Stimulated activated CD4-positive, alpha-beta T cell treated with anti-CD3 and anti-CD28 coated beads, TNF-alpha, amount 100 ng/mL, for 24 hours (primary cell): ENCODE data around the gene ANKRD65.
"Not testable (repeated sequence)": the region's sequence is repeated elsewhere in the genome, so short reads cannot be mapped to it uniquely, and the experiment has no call there.

ENCODE experiments used
- DNase-seq, 3 experiments: peaks; one replicate each; pipeline ENCODE4 v3.0.0-alpha.2; 2020; ENCODE audit warnings: low read depth in 3 of 3

ANKRD65 gene

GRCh38 chr1:1430992-1431844, 10.1 kb upstream of the ANKRD65 start:
- DNase-seq: no peak

GRCh38 chr1:1430114-1430982, 9.3 kb upstream of the ANKRD65 start:
- DNase-seq: no peak

- no peak for DNase-seq
Measured at GRCh38 chr1:1429671-1430073, 8.6 kb upstream of the ANKRD65 start.

DNA sequence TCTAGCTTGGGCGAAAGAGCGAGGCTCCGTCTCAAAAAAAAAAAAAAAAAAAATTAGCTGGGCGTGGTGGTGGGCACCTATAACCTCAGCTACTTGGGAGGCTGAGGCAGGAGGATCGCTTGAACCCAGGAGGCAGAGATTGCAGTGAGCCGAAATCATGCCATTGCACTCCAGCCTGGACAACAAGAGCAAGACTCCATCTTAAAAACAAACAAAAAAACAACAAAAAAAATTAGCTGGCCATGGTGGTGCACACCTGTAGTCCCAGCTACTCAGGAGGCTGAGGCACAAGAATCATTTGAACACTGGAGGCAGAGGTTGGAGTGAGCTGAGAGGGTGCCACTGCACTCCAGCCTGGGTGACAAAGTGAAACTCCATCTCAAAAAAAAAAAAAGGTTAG, 7.9 kb upstream of the ANKRD65 start:
- not testable (repeated sequence) for DNase-seq

DNA sequence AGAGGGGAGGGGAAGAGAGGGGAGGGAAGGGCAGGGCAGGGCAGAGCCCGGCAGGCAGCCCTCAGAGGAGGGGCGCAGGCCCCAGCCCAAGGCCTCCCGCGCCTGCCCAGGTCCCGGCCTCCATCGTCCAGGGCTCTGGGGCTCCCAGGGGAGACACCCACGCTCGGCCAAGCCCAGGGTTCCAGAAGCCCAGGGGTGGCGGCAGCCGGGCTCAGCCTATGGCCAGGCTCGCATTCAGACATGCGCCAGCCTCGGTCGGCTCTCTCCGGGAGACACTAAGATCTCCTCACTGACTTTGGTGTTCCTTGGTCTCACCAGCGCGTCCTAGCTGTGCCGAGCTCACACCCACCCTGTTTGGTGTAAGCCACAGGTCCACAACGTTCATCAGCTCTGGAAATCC, 7.1 kb upstream of the ANKRD65 start:
- no peak for DNase-seq

- DNase-seq: no peak
Measured at GRCh38 chr1:1427820-1428148, 6.7 kb upstream of the ANKRD65 start.

DNA sequence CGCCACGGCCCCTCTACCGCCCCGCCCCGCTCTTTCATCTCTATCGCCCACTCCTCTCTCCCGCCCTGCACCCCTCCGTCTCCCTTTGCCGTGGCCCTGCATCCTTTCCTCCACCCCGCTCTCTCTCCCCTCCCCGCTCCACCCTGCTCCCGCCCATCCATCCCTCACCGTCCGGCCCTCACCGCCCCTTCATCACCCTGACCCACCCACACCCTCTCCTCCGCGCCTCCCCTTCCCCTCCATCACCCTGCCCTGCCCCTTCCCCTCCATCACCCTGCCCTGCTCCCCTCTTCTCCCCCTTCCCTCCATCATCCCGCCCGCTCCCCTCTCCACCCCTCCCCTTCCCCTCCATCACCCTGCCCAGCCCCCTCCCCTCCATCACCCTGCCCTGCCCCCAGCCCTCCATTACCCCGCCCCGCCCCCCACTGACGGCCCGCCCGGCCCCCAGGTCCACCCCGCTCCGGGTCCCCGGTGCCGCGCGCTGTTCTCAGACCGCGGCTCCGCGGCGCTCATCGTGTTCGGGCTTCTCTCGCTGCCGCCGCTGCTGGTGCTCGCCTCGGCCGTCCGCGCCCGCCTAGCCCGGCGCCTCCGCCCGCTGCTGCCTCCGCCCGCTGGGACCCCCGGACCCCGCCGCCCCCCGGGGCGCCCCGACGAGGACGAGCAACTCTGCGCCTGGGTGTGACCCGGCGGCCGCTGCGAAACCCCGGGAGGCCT, 6.2 kb upstream of the ANKRD65 start:
- no peak for DNase-seq

- DNase-seq: no peak
Measured at GRCh38 chr1:1426496-1427105, 5.5 kb upstream of the ANKRD65 start.

- no peak for DNase-seq
Measured at GRCh38 chr1:1425753-1426495, 4.8 kb upstream of the ANKRD65 start.

GRCh38 chr1:1425426-1425752, 4.3 kb upstream of the ANKRD65 start:
- no peak for DNase-seq

GRCh38 chr1:1424707-1425106, 3.6 kb upstream of the ANKRD65 start:
- DNase-seq: no peak

- DNase-seq: no peak
Measured at GRCh38 chr1:1423245-1423597, 2.1 kb upstream of the ANKRD65 start.

DNA sequence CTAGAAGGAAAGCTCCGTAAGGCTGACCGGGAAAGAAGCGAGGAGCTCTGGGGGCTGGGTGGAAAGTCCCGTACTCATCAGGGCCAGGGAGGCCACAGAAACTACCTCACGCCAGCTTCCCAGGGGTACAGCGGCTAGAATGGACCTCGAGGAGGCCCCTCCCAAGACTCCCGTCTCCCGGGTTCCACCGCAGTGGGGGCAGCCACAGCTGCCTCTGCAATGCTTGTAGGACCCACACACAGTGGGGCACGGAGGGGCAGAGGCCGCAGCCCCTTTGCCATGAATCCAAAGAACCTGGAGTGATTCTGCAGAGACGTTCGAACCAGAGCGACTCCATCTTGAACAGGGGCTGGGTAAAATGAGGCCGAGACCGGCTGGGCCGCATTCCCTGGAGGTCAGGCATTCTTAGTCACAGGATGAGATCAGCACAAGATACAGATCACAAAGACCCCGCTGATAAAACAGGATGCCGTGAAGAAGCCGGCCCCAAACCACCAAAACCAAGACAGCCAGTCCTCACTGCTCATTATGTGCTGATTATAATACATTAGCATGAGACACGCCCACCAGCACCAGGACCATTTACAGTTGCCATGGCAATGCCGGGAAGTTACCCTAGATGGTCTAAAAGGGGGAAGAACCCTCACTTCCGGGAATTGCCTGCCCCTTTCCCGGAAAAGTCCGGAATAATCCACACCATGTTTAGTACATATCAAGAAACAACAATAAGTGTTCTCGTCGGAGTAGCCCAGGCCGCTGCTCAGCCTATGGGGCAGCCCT, 1.6 kb upstream of the ANKRD65 start:
- DNase-seq: no peak

GRCh38 chr1:1421907-1422464, 910 bp upstream of the ANKRD65 start:
- DNase-seq: no peak

DNA sequence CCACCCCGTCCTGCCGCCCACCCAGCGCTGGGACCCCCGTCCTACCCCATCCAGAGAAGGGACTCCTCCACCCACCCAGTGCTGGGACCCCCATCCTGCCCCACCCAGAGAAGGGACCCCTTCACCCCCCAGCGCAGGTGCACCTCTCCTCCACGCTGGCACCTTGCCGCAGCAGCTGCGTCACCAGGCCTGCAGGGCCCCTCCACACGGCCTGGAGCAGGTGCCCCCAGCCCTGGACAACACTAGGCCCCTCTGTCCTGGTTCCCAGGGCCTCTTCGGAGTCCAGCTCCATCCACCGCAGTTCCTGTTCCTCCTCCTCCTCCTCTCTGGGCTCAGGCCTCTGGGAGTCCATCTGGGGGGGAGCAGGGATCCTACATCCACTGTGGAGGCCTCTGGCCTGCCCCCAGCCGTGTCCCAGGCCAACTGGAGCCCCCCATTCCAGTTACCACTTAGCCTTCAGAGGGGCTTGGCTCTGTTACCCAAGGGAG, 378 bp downstream of the ANKRD65 start:
- no peak for DNase-seq

- no peak for DNase-seq
Measured at GRCh38 chr1:1419813-1420653, 1.0 kb downstream of the ANKRD65 start.

- DNase-seq: no peak
Measured at GRCh38 chr1:1419363-1419812, 1.7 kb downstream of the ANKRD65 start.

- DNase-seq: no peak
Measured at GRCh38 chr1:1418464-1419362, 2.4 kb downstream of the ANKRD65 start.
